CD4-positive, alpha-beta T cell treated with Interferon alpha-2 for 1 hour (primary cell): ENCODE data around the gene APOBEC3F.
"Not testable (repeated sequence)": the region's sequence is repeated elsewhere in the genome, so short reads cannot be mapped to it uniquely, and the experiment has no call there.

Source experiments
- DNase-seq, 2 donors: peaks; one replicate each; pipeline ENCODE4 v3.0.0-alpha.2; 2020 to 2022

Gene APOBEC3F

DNA sequence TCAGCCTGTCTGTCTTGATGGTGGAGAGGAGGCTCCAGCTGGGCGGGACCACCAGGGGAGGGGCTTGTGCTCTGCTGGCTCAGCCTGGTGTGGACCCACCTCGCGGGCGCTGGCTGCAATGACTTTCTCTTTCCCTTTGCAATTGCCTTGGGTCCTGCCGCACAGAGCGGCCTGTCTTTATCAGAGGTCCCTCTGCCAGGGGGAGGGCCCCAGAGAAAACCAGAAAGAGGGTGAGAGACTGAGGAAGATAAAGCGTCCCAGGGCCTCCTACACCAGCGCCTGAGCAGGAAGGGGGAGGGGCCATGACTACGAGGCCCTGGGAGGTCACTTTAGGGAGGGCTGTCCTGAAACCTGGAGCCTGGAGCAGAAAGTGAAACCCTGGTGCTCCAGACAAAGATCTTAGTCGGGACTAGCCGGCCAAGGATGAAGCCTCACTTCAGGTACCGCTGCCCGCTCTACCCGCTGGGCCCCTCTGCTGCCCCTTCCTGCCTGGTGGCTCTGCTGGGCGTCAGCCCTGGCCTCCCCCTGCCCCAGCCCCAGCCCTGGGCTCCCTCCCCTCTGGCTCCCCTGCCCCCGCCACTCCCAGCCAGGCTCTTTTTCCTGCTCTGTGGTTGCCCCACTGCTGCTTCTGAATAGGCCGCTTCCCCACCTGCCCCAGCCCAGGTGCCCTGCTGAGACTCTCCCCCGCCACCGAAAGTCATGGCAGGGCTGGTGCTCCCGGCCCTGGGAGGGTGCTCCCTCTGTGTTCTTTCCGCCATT, at the start of gene APOBEC3F:
Gene APOBEC3F (plus strand): TSS at position 327 of the 759 bp plus-strand sequence. CDS start 97 bp downstream, at position 424.
- peak; percentile 78 to 87 for DNase-seq

DNA sequence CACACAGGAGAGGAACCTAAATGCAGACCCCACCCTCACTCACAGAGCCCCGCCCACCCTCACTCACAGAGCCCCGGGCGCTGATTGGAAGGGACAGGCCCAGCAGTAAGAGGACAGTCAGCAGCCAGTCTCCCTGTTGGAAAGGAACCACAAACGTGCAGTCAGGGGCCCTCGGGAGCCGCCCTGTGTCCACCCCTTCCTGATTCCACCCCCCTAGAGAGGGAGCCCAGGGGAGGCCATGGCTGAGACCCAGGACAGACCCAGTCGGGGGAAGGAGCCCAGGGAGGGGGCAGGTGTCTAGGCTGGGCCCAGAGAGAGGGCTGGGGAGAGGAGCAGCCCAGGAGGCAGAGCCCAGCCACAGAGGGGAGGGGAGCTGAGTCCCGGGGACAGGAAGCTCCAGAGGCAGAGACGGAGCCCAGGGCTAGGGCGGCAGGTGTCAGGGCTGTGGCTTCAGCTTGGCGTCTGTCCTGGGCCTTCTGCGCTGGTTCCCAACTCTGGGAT, 47.7 kb upstream of the APOBEC3F start:
- not testable (repeated sequence) for DNase-seq

DNA sequence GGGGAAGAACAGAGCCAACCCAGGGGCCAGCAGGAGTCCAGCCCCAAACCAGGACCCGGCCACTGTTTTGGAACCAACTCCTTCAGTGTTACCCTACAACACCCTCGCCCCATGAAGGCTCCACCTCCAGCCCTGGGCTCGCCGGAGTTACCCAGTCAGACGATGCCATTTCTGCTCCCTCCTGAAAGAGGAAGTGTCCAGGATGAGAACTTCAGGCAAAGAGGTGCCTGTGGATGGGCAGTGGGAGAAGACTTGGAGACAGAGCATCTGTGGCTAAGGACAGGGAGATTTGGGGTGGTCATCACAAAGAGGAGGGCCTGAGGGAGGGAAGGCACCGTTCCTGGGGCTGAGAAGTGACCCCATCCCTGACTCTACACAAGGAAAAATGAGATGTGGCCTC, 44.6 kb upstream of the APOBEC3F start:
- DNase-seq = no peak

DNA sequence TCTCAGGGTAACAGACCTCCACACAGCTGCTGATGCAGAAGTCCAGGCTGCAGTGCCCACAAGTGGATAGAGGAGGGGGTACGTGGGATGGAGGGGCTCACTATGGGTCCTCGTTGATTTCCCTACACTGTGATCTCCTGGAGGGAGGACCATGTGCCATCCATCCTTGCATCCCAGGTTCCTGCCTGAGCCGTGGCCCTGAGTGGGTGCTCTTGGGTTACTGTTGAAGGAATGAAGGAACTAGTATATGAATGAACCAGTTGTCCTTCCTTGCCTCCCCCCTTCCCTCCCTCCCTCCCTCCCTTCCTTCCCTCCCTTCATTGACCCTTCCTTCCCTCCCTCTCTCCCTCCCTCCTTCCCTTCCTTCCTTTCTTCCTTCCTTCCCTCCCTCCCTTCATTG, 43.1 kb upstream of the APOBEC3F start:
- DNase-seq = no peak

DNA sequence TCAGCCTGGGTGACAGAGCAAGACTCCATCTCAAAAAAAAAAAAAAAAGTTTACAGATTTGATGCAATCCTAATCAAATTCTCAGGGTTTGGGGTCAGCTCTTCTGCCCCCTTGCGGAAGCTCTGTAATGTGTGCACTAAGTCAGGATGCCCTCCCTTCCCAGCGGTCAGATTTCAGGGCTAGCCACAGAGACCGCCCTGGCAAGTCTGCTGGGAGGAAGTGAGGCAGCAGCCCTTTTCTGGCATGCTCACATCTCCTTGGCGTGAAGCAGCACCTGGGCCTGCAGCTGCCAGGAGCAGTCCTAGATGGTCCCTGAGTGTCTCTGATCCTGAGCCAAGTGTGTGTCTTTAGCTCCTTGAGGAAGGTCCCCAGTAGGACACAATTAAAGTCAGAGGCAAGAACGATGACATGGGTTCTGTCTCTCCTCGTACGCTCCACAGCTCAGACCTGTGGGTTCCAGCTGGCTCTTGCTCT, 37.5 kb upstream of the APOBEC3F start:
- peak; percentile 79 to 86 for DNase-seq

GRCh38 chr22:39007177-39007576, 33.5 kb upstream of the APOBEC3F start:
- DNase-seq = no peak

- not testable (repeated sequence) for DNase-seq
Measured at GRCh38 chr22:39008271-39008850, 32.3 kb upstream of the APOBEC3F start.

- DNase-seq = no peak
Measured at GRCh38 chr22:39010946-39011345, 29.7 kb upstream of the APOBEC3F start.

- no peak for DNase-seq
Measured at GRCh38 chr22:39012533-39013511, 27.8 kb upstream of the APOBEC3F start.

DNA sequence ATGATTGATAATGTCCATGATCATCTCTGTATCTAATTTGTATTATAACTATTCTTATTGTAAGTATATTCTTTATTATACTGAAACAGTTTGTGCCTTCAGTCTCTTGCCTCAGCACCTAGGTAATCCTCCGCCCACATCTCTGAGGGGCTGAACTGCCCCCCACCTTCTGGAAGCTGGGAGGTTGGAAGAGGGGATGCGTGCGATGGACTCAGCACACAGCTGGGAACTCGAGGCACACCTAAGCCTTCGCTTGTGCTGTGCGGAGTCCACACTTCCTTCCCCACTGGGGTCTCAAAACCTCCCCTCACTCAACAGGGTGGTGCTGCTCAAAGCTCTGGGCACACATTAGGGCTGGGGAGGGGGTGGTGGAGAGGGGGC, 27.1 kb upstream of the APOBEC3F start:
- not testable (repeated sequence) for DNase-seq

- peak; percentile 83 to 86 for DNase-seq
Measured at GRCh38 chr22:39013942-39014722, 26.5 kb upstream of the APOBEC3F start, which contains the start of gene APOBEC3C. APOBEC3C (plus strand) TSS chr22:39014257; CDS start chr22:39014363, 106 bp downstream.

DNA sequence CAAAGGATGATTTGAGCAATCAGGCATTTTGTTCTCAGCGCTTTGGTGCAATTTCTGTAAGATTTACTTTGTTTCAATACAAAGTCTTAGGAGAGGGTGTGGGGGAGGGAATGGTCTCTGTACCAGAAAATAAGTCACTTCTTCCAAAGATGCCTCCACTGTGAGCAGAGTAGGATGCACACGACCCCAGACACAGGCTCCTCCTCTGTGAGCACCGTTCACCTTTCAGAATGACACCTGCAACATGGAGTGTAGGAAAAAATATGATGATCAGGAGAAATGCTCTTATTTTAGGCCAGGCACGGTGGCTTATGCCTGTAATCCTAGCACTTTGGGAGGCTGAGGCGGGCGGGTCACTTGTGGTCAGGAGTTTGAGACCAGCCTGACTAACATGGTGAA, 25.9 kb upstream of the APOBEC3F start:
- DNase-seq = not testable (repeated sequence)

DNA sequence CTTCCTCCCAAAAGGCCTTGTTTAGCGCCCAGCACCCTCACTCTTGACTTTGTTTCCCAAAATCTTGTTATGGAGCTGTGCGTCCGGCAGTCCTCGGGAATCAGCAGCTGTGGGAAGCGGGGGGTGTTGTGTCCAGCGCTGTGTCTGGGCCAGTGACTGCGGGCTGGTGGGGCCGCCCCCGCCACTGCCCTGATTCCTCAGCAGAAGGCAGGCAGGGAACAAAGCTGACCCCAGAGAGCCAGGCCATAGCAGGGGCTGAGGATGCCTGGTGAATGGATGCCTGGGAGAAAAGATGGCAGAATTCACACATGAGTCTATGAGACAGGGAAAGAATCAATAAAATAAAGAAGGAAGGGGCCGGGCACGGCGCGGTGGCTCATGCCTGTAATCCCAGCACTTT, 24.1 kb upstream of the APOBEC3F start:
- DNase-seq = no peak

GRCh38 chr22:39017596-39018365, 22.9 kb upstream of the APOBEC3F start:
- DNase-seq = no peak

GRCh38 chr22:39020021-39020651, 20.5 kb upstream of the APOBEC3F start:
- not testable (repeated sequence) for DNase-seq

GRCh38 chr22:39021552-39022250, 19.0 kb upstream of the APOBEC3F start:
- no peak for DNase-seq

- DNase-seq = peak in 1 of 2 donors; percentile 50
Measured at GRCh38 chr22:39024519-39025308, 15.9 kb upstream of the APOBEC3F start.

DNA sequence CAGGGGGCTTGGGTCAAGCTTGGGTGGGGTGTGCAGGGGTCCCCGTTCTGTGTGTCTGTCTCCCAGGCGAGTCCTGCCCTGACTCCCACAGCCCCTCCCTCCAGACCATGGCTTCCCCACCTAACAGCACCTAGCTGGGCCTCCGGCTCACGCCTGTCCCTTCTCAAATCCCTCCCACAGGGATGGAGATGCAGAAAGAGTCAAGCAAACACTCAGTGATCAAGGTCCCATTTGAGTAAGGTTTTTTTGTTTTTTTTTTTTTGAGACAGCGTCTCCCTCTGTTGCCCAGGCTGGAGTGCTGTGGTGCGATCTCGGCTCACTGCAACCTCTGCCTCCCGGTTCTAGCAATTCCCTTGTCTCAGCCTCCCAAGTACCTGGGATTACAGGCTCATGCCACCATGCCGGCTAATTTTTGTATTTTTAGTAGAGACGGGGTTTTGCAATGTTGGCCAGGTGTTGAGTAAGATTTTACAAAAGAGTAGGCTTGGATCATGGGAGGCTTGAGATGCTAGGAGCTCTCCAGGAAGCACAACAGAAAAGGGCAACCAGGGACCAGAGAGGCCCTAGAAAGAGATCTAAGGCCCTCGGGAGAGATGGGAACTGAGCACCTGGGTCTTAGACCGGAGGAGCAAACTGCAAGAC, 14.0 kb upstream of the APOBEC3F start:
- no peak for DNase-seq

DNA sequence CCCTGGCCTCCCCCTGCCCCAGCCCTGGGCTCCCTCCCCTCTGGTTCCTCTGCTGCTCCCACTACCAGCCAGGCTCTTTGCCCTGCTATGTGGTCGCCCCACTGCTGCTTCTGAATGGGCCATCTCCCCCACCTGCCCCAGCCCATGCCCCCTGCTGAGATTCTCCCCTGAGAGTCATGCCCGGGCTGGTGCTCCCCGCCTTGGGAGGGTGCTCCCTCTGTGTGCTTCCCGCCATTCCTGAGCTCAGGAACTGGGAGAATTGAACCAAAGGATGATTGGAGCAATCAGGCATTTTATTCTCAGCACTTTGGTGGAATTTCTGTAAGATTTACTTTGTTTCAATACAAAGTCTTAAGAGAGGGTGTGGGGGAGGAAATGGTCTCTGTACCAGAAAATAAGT, 12.9 kb upstream of the APOBEC3F start:
- DNase-seq = no peak
